Thyroid gland (tissue), 4 donors: ENCODE results near the gene EFCAB12.

Experiments
- POLR2A ChIP-seq, 2 donors: fragments of 450-650 bp; IDR thresholded peaks; one replicate each; pipeline ENCODE4 v1.6.1; 2017; ENCODE audit warnings: antibody characterized with exemption in 2 of 2, mild to moderate bottlenecking in 2 of 2, moderate library complexity in 1 of 2
- TF ChIP-seq, protein P1 (sequence below), 6 experiments: fragments of 200-600 bp in 3 of 6; fragments of 450-650 bp in 3 of 6; sonication (generic) in 3 of 6; IDR thresholded peaks; one replicate each; pipeline ENCODE4 v1.5.1; 2016 to 2019; ENCODE audit warnings: antibody characterized with exemption in 6 of 6, mild to moderate bottlenecking in 2 of 6, inconsistent platforms in 1 of 6, moderate library complexity in 1 of 6

DNA sequence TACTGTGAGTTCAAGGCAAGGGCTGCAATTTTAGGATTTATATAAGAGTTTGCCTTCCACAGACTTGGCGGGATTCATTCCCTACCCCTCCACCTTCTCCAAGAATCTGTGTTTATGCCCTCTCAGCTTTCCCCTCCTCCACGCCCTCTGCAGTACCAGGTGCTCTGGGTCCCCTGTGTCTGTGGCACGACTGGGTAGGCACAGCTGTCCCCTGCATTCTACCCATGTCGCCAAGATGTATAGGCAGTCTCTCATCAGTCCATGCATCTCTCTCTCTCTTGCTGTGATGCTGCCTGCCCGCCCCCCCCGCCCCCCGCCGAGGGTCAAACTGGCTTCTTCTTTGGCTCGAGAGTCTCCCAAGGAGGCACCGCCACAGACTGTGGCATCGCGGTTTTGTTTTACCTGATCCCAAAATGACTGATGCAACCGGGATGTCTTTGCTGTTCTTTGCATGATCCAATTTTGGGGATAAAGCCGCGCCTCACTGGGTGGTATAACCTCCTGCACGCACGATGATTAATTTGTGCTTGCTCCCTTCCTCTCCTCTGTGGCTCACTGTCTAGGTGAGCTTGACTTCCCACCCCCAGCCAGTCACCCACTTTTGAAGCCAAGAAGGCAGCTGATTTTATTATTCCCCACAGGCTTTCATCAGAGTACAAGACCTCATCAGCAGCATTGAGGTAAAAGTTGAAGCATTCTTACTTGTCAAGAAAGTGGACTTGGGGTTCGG, 43.7 kb downstream of the EFCAB12 start:
- TF ChIP-seq, protein P1, sequence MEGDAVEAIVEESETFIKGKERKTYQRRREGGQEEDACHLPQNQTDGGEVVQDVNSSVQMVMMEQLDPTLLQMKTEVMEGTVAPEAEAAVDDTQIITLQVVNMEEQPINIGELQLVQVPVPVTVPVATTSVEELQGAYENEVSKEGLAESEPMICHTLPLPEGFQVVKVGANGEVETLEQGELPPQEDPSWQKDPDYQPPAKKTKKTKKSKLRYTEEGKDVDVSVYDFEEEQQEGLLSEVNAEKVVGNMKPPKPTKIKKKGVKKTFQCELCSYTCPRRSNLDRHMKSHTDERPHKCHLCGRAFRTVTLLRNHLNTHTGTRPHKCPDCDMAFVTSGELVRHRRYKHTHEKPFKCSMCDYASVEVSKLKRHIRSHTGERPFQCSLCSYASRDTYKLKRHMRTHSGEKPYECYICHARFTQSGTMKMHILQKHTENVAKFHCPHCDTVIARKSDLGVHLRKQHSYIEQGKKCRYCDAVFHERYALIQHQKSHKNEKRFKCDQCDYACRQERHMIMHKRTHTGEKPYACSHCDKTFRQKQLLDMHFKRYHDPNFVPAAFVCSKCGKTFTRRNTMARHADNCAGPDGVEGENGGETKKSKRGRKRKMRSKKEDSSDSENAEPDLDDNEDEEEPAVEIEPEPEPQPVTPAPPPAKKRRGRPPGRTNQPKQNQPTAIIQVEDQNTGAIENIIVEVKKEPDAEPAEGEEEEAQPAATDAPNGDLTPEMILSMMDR (IDR thresholded peaks at IDR 0.05), result no peak
- TF ChIP-seq POLR2A (IDR thresholded peaks at IDR 0.05), result no peak
